ENCODE measurements around the gene ST3GAL2.

Gene ST3GAL2

GRCh38 chr16:70438585-70438968, 323 bp downstream of the ST3GAL2 start:
- FAIRE-seq, result no peak
- DNase-seq (ENCODE audit: insufficient read length, low spot score), result no peak

- no peak for DNase-seq (ENCODE audit: insufficient read length, low spot score)
- FAIRE-seq, result no peak
These were observed 1.0 kb downstream of the ST3GAL2 start for GRCh38 chr16:70437582-70438557.

- FAIRE-seq, result no peak
- DNase-seq (ENCODE audit: insufficient read length, low spot score), result no peak
These were observed 1.8 kb downstream of the ST3GAL2 start for GRCh38 chr16:70437017-70437581.

DNA sequence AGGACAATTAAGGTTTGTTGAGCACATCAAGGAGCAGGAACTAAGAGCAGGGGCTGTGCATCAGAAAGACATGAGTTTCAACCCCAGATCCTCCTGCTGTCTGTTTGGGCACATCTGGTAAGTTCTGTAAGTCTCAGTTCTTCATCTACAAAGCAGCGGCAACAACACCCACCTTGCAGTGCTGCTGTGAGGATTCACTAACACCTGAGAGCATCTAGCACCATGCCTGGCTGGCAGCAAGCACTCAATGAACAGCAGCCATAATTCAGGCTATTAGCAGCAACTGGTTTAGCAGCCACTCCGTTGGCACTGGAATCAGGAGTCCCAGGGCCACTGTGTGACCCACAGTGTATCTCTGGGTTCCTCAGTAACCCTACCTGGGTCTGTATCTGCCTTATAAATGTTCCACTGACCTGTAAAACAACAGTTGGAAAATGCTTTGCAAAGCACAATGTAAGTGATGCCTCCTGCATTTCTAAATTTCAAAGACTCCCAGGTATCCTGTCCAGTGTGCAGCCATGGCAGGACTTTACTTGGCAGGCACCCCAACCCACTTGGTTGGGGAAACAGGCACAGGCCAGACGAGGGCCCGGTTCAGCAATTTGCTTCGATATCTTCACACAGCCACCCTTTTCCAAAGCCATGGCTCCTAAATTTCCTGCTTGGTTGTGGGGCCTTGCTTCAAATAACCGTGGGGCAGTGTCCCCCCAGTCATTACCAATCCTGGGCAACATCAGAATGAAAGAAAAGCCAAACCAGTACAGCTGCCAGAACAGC, 4.2 kb downstream of the ST3GAL2 start:
- no peak for DNase-seq (ENCODE audit: insufficient read length, low spot score)

GRCh38 chr16:70433458-70434103, 5.3 kb downstream of the ST3GAL2 start:
- DNase-seq (ENCODE audit: insufficient read length, low spot score) (no peak), FAIRE-seq (no peak)

More for the DNA sequence above, 4.2 kb downstream of the ST3GAL2 start:
- FAIRE-seq, result peak; percentile 48

DNA sequence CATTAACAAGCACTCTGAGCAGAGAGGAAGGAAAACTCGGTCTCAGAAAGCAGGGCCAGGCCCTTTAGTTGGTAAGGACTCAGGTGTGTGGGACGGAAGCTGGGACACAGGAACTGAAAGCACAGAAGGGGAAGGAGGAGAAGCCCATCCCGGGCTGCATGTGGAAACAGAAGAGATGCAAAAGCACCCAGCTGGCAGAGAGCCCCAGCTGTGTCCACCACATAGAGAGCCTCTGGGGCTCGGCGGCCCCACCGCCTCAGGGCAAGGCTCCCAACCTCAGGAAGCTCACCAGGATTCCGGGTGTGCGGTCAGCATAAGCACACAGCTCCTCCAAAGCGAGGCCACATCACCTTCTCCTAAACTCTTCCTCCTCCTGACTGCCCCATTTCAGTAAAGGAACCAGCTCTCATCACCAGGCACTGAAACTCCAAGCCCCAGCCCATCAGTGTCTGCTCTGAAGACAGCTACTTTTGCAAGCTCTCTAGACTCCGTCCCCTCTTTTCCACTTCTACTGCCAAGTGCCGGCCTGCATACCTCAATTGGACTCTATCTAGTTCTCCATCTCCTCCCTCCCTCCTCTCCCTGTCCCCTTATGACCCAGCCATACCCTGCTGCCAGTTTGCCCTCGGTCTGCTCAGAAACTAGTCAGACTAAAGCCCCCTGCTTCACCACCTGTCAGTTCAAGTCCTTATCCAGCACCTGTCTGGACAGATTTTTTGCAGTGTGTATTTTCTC, 6.0 kb downstream of the ST3GAL2 start:
- DNase-seq (ENCODE audit: insufficient read length, low spot score), result no peak
- peak; percentile 95 for FAIRE-seq

- DNase-seq (ENCODE audit: insufficient read length, low spot score) (no peak), FAIRE-seq (no peak)
These were observed 6.6 kb downstream of the ST3GAL2 start for GRCh38 chr16:70432356-70432722.

DNA sequence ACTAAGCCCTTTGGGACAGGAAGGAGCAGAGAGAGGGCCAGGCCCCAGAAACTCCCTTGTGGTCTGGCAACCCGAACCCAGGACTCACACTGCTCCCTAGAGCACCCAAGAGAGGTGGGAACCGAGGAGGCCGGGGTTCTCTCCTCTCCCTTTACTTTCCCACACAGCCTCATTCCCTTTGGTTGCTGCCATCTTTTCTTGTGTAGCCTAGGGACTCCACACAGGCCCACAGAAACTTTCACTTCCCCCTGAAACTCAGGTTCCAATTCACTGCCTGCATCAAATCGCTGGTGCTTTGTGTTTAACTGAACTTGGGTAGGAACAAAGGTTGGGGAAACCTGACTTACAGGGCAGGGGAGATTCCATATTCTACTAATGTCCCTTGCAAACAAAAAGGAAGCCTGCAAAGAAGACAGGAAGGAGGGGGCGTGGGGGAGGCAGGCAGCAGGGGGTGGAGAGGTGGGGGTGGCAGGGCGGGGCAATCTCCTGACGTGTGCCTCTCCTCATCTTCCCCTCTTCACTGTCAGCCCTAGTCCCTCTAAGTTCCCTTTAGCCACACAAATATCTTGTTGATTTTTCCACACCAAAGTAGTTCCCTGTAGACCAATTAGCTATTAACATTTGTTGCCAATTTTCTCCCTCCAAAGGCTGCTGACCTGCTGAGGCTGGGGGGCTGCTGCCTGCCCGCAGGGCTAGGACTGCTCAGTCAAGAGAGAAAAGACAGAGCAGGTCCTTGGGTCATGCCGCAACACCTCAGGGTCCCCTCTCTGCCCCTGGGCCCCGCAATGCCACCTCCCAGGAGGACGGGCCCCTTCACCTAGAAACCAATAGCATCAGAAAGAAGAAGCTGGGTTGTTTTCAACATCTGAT, 8.0 kb downstream of the ST3GAL2 start:
- DNase-seq (ENCODE audit: insufficient read length, low spot score) (peak; percentile 60), FAIRE-seq (peak; percentile 84)

DNA sequence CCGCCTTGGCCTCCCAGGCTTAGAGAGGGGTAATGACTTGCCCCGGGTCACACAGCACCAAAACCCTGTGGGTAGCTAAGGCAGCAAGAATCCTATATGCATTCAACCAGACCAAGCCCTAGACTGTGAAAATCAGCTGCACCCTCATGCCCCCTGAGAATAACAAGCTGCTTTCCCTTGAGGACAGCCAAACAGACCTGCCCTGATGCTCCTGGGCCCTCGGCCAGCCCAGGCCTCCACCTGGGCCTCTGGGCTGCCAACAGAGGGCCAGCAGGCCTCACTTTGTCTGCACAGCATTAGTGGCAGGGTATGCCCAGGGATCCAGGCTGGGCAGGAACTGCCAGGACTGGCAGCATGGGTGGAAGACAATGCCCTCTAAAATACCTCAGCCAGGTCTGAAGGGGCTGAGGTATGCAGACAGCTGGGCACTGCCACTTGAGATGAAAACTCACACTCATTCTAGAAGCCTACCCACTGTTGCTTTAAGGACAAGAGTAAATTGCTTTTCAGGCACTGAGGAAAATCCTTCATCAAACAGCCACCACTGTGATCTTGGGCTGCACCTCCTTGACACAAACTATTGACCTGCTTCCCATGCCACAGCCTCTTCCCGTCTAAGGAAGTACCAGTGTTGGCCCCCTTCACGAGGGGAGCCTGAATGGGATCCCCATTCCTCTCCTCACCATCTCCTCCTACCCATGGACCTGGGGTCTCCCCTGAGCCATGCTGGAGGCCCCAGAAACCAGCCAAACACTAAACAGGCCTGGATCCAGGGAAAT, 8.8 kb downstream of the ST3GAL2 start:
- DNase-seq (ENCODE audit: insufficient read length, low spot score) (no peak), FAIRE-seq (peak; percentile 39)

DNA sequence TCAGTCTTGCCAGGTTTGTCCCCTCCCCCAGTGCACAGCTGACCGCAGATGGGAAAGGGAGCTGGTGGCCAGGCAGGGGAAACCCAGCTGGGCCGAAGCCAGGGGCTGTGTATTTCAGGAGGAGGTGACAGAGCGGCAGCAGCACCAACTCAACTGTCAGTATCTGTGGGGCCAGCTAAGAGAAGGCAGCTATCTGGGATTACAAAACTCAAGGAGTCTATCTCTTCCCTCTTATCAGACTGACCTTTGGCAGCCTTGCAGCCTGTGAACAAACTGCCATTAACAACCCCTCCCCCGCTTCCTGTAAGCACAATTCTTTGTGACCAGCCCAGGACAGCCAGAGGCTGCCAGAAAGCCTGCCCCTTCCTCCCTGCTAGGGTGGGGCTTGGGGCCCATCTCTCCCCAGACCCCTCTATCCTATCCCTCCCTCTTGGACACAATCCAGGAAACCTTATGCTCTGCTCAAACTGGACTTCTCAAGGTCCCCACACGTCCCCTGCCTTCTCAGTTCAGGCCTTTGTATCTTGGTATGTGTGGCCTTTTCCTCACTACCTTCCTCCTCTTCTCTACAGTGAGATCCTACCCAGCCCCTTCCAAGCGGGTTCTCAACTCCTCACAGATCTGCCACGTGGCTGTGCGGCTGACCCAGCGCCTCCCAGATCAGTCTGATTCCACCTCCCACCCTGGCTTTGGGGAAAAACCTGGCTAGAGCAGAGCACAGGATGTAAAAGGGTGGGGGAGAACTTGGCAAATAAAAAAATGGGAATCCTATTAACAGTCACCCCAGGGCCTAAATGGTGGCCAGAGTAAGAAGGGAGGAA, 10.5 kb downstream of the ST3GAL2 start:
- FAIRE-seq (peak; percentile 83), DNase-seq (ENCODE audit: insufficient read length, low spot score) (no peak)

- no peak for DNase-seq (ENCODE audit: insufficient read length, low spot score)
- no peak for FAIRE-seq
These were observed 11.1 kb downstream of the ST3GAL2 start for GRCh38 chr16:70427786-70428177.

- FAIRE-seq, result no peak
- no peak for DNase-seq (ENCODE audit: insufficient read length, low spot score)
These were observed 16.4 kb downstream of the ST3GAL2 start for GRCh38 chr16:70422543-70422942.

- DNase-seq (ENCODE audit: insufficient read length, low spot score), result no peak
- FAIRE-seq, result no peak
These were observed 17.2 kb downstream of the ST3GAL2 start for GRCh38 chr16:70421473-70422311.

DNA sequence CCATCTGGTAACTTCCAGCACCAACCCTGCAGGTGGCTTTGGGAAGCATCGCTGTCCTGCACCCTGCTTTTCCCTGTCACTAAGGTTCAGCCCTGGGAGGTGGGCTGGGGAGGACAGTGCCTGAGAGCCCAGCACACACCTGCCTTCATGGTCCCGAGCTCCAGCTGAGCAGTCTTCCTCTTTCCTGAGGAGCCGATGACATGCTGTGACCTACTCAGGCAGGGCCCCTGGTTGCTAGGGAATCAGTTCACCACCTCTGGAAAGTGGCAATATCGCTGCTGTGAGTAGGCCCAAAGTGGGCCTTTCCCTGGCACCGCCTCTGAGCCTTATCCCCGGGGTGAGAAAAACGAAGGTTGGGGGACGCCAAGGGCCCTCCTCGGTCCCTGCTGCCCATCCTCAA, 17.9 kb downstream of the ST3GAL2 start:
- DNase-seq (ENCODE audit: insufficient read length, low spot score), result no peak
- FAIRE-seq, result no peak

GRCh38 chr16:70419384-70420327, 19.2 kb downstream of the ST3GAL2 start:
- no peak for DNase-seq (ENCODE audit: insufficient read length, low spot score)
- no peak for FAIRE-seq

DNA sequence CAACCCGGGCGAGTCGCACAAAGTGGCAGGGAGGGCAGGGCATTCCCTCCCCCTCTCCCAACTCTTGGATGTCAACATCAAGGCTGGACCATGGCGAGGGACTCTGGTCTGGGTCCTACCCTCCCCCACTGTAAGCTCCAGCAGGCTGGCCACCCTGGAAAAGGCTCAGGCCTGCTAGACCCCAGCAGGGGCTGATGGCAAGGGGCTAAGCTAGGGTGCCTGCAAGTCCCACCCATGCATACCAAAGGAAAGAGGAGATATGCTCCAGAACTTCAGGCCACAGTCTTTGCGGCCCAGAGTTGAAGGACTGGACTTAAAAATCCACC, 19.9 kb downstream of the ST3GAL2 start:
- FAIRE-seq (no peak), DNase-seq (ENCODE audit: insufficient read length, low spot score) (no peak)
